Lower lobe of right lung (tissue), 2 donors: ENCODE data around the gene ZDHHC12. TPM values are rescaled to one million over a fixed set of nuclear protein-coding genes. Genes with fewer than 3 reads are reported as not detected.

ENCODE experiments used
- ATAC-seq, 2 donors: fragments of 200-7000 bp; cut with Tn5 transposase; one replicate each; pipeline ENCODE4 v1.9.1; 2020 to 2022; ENCODE audit warnings: mild to moderate bottlenecking in 2 of 2, moderate library complexity in 2 of 2
- DNase-seq: peaks from one replicate; pipeline ENCODE4 v3.0.0-alpha.2; 2020
- H3K27ac ChIP-seq: fragments of 200-600 bp; one replicate; pipeline ENCODE4 v1.8.0; 2022
- H3K27me3 ChIP-seq: fragments of 200-600 bp; one replicate; pipeline ENCODE4 v1.8.0; 2022; ENCODE audit warnings: low read depth
- H3K36me3 ChIP-seq: fragments of 200-600 bp; one replicate; pipeline ENCODE4 v1.8.0; 2022; ENCODE audit warnings: mild to moderate bottlenecking
- H3K4me1 ChIP-seq: fragments of 200-600 bp; one replicate; pipeline ENCODE4 v1.8.0; 2022
- H3K4me3 ChIP-seq: fragments of 200-600 bp; one replicate; pipeline ENCODE4 v1.8.0; 2022; ENCODE audit warnings: mild to moderate bottlenecking
- H3K9me3 ChIP-seq: fragments of 200-600 bp; one replicate; pipeline ENCODE4 v1.8.0; 2022
- CTCF ChIP-seq: fragments of 200-600 bp; IDR thresholded peaks from one replicate; pipeline ENCODE4 v1.8.0; 2022; ENCODE audit warnings: antibody characterized with exemption, mild to moderate bottlenecking
- intact Hi-C: fragments of 100-400 bp; cut with DNase I; formaldehyde crosslinking; loops from one replicate; pipeline ENCODE4 v1.11.0; 2022
- total RNA-seq: library from RNA; stranded (reverse); fragmentation: NEBNext Ultra II Directional; extraction: Animal tissue kit (Norgen Biotek cat#: 25700); gene quantifications from one replicate; pipeline ENCODE4 v1.2.1, GENCODE V29; 2021
- donor health status: DM: no; HTN: yes; CAD: no; lungs with severe emphysema.

ZDHHC12 gene
- total RNA-seq, 1 donor from 2014 or later, result 29.4 TPM

GRCh38 chr9:128770286-128771030 is 46.5 kb upstream of the ZDHHC12 start:
- Histone ChIP-seq H3K4me1 (peaks cover 24% of the 10 kb centered on the region), H3K27ac (peak overlapping the region; percentile 94), H3K4me3 (peak overlapping the region; percentile 90), H3K9me3 (no peaks in the 10 kb centered on the region), H3K36me3 (peaks cover 9% of the 10 kb centered on the region), H3K27me3 (no peaks in the 10 kb centered on the region)
- intact Hi-C loops, result no loop called here
- no peak for DNase-seq
- no peak for TF ChIP-seq CTCF
- no peak for ATAC-seq

- ATAC-seq (no peak), DNase-seq (no peak)
- TF ChIP-seq CTCF, result no peak
These were observed 44.7 kb upstream of the ZDHHC12 start for GRCh38 chr9:128768606-128769005.

GRCh38 chr9:128765499-128765898 is 41.6 kb upstream of the ZDHHC12 start:
- Histone ChIP-seq H3K4me3 (no peak overlapping the region), H3K36me3 (peaks cover 9% of the 10 kb centered on the region), H3K4me1 (peaks cover 11% of the 10 kb centered on the region), H3K9me3 (no peaks in the 10 kb centered on the region), H3K27me3 (no peaks in the 10 kb centered on the region), H3K27ac (no peak overlapping the region)
- intact Hi-C loops, result no loop called here
- no peak for TF ChIP-seq CTCF
- DNase-seq (no peak), ATAC-seq (no peak)

More at GRCh38 chr9:128768606-128769005, 44.7 kb upstream of the ZDHHC12 start:
- Histone ChIP-seq H3K4me3 (no peak overlapping the region), H3K9me3 (no peaks in the 10 kb centered on the region), H3K4me1 (peaks cover 24% of the 10 kb centered on the region), H3K36me3 (peaks cover 9% of the 10 kb centered on the region), H3K27ac (no peak overlapping the region), H3K27me3 (no peaks in the 10 kb centered on the region)
- intact Hi-C loops, result no loop called here

- Histone ChIP-seq H3K4me1 (no peaks in the 10 kb centered on the region), H3K27me3 (no peaks in the 10 kb centered on the region), H3K9me3 (no peaks in the 10 kb centered on the region), H3K4me3 (no peak overlapping the region), H3K36me3 (peaks cover 9% of the 10 kb centered on the region), H3K27ac (no peak overlapping the region)
- TF ChIP-seq CTCF, result no peak
- DNase-seq (no peak), ATAC-seq (peak in 1 of 2 donors; percentile 20)
- intact Hi-C loops, result no loop called here
These were observed 40.4 kb upstream of the ZDHHC12 start for GRCh38 chr9:128764361-128764760.

GRCh38 chr9:128762671-128763449 is 38.9 kb upstream of the ZDHHC12 start:
- no peak for TF ChIP-seq CTCF
- H3K4me3 ChIP-seq, result no peak overlapping the region

More at GRCh38 chr9:128762671-128763449, 38.9 kb upstream of the ZDHHC12 start:
- H3K36me3 ChIP-seq, result peaks cover 6% of the 10 kb centered on the region
- H3K4me1 ChIP-seq, result no peaks in the 10 kb centered on the region
- H3K27me3 ChIP-seq, result no peaks in the 10 kb centered on the region
- intact Hi-C loops, result no loop called here
- H3K27ac ChIP-seq, result no peak overlapping the region
- no peaks in the 10 kb centered on the region for H3K9me3 ChIP-seq
- ATAC-seq, result no peak
- no peak for DNase-seq
